ENCODE results near the gene FYN. TPM values are rescaled to one million over a fixed set of nuclear protein-coding genes. Genes with fewer than 3 reads are reported as not detected.

The FYN gene
- total RNA-seq, 1 experiment from 2014 or later: 7.2 TPM

DNA sequence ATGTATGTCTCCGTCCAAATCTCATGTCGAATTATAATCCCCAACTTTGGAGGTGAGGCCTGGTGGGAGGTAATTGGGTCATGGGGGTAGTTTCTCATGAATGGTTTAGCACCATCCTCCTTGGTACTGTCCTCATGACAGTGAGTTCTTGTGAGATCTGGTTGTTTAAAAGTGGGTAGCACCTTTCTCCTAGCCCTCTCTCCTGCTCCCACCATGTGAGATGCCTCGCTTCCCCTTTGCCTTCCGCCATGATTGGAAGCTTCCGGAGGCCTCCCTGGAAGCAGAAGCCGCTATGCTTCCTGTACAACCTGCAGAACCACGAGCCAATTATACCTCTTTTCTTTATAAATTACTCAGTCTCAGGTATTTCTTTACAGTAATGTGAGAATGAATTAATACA lies 123.1 kb downstream of the FYN start:
- Mint-ChIP-seq H3K36me3 (ENCODE audit: insufficient read depth, unreplicated experiment) (no peaks in the 10 kb centered on the region), H3K9me3 (ENCODE audit: unreplicated experiment) (no peaks in the 10 kb centered on the region), H3K27me3 (ENCODE audit: insufficient read depth, unreplicated experiment) (peaks cover 13% of the 10 kb centered on the region), H3K4me3 (ENCODE audit: unreplicated experiment) (no peak overlapping the region), H3K4me1 (ENCODE audit: low read depth, unreplicated experiment) (no peaks in the 10 kb centered on the region), H3K27ac (ENCODE audit: unreplicated experiment) (no peak overlapping the region)
- Histone ChIP-seq H3K9me3 (no peaks in the 10 kb centered on the region), H3K4me1 (no peaks in the 10 kb centered on the region), H3K36me3 (ENCODE audit: control insufficient read depth, insufficient read depth, low read length) (no peaks in the 10 kb centered on the region), H3K27me3 (replicated peaks; ENCODE audit: control insufficient read depth, insufficient read depth, low read length) (no peaks in the 10 kb centered on the region), H3K4me3 (ENCODE audit: low read depth, low read length) (no peak overlapping the region)
- CTCF ChIA-PET: no interaction called here
- intact Hi-C loops (cut with micrococcal nuclease; ENCODE audit: unreplicated experiment): no loop called here
- POLR2A ChIA-PET: interaction anchor here (0.6 kb wide), 1 partner anchor 267 kb away, joined by 3 read pairs; the partner anchor contains the start of gene REV3L
- TF ChIP-seq, protein P1, sequence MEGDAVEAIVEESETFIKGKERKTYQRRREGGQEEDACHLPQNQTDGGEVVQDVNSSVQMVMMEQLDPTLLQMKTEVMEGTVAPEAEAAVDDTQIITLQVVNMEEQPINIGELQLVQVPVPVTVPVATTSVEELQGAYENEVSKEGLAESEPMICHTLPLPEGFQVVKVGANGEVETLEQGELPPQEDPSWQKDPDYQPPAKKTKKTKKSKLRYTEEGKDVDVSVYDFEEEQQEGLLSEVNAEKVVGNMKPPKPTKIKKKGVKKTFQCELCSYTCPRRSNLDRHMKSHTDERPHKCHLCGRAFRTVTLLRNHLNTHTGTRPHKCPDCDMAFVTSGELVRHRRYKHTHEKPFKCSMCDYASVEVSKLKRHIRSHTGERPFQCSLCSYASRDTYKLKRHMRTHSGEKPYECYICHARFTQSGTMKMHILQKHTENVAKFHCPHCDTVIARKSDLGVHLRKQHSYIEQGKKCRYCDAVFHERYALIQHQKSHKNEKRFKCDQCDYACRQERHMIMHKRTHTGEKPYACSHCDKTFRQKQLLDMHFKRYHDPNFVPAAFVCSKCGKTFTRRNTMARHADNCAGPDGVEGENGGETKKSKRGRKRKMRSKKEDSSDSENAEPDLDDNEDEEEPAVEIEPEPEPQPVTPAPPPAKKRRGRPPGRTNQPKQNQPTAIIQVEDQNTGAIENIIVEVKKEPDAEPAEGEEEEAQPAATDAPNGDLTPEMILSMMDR (IDR thresholded peaks at IDR 0.05; ENCODE audit: insufficient read depth in 1 of 2, low read depth in 1 of 2, low read length in 1 of 2, severe bottlenecking in 1 of 2, unreplicated experiment in 1 of 2): no peak
- DNase-seq: no peak
- BruUV-seq (replicated peaks): no TSS peak

DNA sequence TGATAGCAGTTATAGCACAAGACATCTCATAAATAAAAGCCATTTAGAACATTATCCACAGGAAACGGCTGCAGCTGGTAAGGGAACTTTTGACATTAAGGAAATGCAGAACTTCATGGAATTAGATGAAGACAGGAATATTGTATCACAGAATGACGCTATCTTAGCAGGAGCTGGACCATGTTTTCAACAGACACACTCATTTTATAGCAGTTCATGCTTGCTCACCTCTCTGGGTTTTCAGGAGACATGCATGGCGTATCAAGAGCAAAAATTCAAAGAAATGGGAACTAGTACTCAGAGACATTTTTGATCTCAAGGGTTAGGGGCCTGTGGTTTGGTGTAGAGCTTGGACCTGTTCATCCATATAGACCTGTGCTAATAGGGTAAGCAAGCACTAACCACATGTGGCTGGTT lies 125.0 kb downstream of the FYN start:
- TF ChIP-seq, protein P1 (IDR thresholded peaks at IDR 0.05; ENCODE audit: insufficient read depth in 1 of 2, low read depth in 1 of 2, low read length in 1 of 2, severe bottlenecking in 1 of 2, unreplicated experiment in 1 of 2): no peak
- Mint-ChIP-seq H3K9me3 (ENCODE audit: unreplicated experiment) (no peaks in the 10 kb centered on the region), H3K4me1 (ENCODE audit: low read depth, unreplicated experiment) (no peaks in the 10 kb centered on the region), H3K27me3 (ENCODE audit: insufficient read depth, unreplicated experiment) (peaks cover 13% of the 10 kb centered on the region), H3K27ac (ENCODE audit: unreplicated experiment) (no peak overlapping the region), H3K36me3 (ENCODE audit: insufficient read depth, unreplicated experiment) (no peaks in the 10 kb centered on the region), H3K4me3 (ENCODE audit: unreplicated experiment) (no peak overlapping the region)
- Histone ChIP-seq H3K4me1 (no peaks in the 10 kb centered on the region), H3K27me3 (replicated peaks; ENCODE audit: control insufficient read depth, insufficient read depth, low read length) (no peaks in the 10 kb centered on the region), H3K36me3 (ENCODE audit: control insufficient read depth, insufficient read depth, low read length) (no peaks in the 10 kb centered on the region), H3K4me3 (ENCODE audit: low read depth, low read length) (no peak overlapping the region), H3K9me3 (no peaks in the 10 kb centered on the region)
- ChIA-PET CTCF (no interaction called here), POLR2A (no interaction called here)
- intact Hi-C loops (cut with micrococcal nuclease; ENCODE audit: unreplicated experiment): no loop called here
- BruUV-seq (replicated peaks): no TSS peak
- no peak for DNase-seq

DNA sequence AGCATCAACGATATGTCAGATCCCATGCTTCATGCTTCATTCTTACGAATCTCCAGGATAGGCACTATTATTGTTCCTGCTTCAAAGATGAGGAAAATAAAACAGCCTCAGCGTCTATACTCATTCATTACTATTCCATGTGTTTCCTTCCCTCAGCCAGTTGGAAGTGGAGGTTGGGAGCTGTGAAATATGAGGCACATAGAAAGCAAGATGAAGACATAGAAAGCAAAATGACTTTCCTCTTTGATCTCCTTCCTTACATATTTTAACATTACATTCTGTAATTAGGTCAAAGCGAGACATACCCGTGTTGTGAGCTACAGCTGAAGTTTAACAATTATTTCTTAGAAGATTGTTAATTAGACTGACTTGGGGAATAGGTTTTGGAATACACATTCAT lies 125.4 kb downstream of the FYN start:
- BruUV-seq (replicated peaks): no TSS peak
- TF ChIP-seq, protein P1 (IDR thresholded peaks at IDR 0.05; ENCODE audit: insufficient read depth in 1 of 2, low read depth in 1 of 2, low read length in 1 of 2, severe bottlenecking in 1 of 2, unreplicated experiment in 1 of 2): no peak
- Mint-ChIP-seq H3K36me3 (ENCODE audit: insufficient read depth, unreplicated experiment) (no peaks in the 10 kb centered on the region), H3K4me1 (ENCODE audit: low read depth, unreplicated experiment) (no peaks in the 10 kb centered on the region), H3K9me3 (ENCODE audit: unreplicated experiment) (no peaks in the 10 kb centered on the region), H3K27me3 (ENCODE audit: insufficient read depth, unreplicated experiment) (peaks cover 13% of the 10 kb centered on the region), H3K4me3 (ENCODE audit: unreplicated experiment) (no peak overlapping the region), H3K27ac (ENCODE audit: unreplicated experiment) (no peak overlapping the region)
- CTCF ChIA-PET: no interaction called here
- H3K9me3 ChIP-seq: no peaks in the 10 kb centered on the region
- no peaks in the 10 kb centered on the region for H3K27me3 ChIP-seq (replicated peaks; ENCODE audit: control insufficient read depth, insufficient read depth, low read length)
- H3K4me3 ChIP-seq (ENCODE audit: low read depth, low read length): no peak overlapping the region
- intact Hi-C loops (cut with micrococcal nuclease; ENCODE audit: unreplicated experiment): no loop called here
- no peaks in the 10 kb centered on the region for H3K4me1 ChIP-seq
- POLR2A ChIA-PET: no interaction called here
- no peak for DNase-seq
- no peaks in the 10 kb centered on the region for H3K36me3 ChIP-seq (ENCODE audit: control insufficient read depth, insufficient read depth, low read length)
